Kidney (tissue), 14 donors: ENCODE measurements around the gene RBMY1A1. TPM values are rescaled to one million over a fixed set of nuclear protein-coding genes. Genes with fewer than 3 reads are reported as not detected.
"Not testable (repeated sequence)": the region's sequence is repeated elsewhere in the genome, so short reads cannot be mapped to it uniquely, and the experiment has no call there.

Source experiments
- DNase-seq, 5 donors: peaks; one replicate each; pipeline ENCODE4 v3.0.0-alpha.2; 2013 to 2020
- FAIRE-seq: peaks from 2 replicates; lab custom pipeline; 2012; peaks lifted over from hg19 to GRCh38; lab: Jason Lieb, UNC
- H3K27ac ChIP-seq, 2 donors: one replicate each; pipeline ENCODE4 v1.7.0; 2013; ENCODE audit warnings: low read depth in 2 of 2, low read length in 2 of 2, inconsistent platforms in 1 of 2
- H3K27me3 ChIP-seq: one replicate; pipeline ENCODE4 v1.7.1; 2013; ENCODE audit warnings: low read length, inconsistent platforms; ENCODE audit not compliant: control insufficient read depth, insufficient read depth
- H3K36me3 ChIP-seq, 3 donors: one replicate each; pipeline versions ENCODE4 v1.7.0 to v1.7.1; 2013; ENCODE audit warnings: low read length in 3 of 3, control low read depth in 1 of 3, inconsistent platforms in 1 of 3; ENCODE audit not compliant: insufficient read depth in 3 of 3, control insufficient read depth in 2 of 3
- H3K4me1 ChIP-seq, 3 donors: one replicate each; pipeline versions ENCODE4 v1.7.0 to v1.7.1; 2013; ENCODE audit warnings: low read length in 3 of 3, inconsistent platforms in 1 of 3, low read depth in 1 of 3; ENCODE audit not compliant: control insufficient read depth in 2 of 3, insufficient read depth in 2 of 3
- H3K4me3 ChIP-seq, 3 donors: one replicate each; pipeline versions ENCODE4 v1.7.0 to v1.8.1; 2013; ENCODE audit warnings: low read length in 3 of 3, control low read depth in 1 of 3, inconsistent platforms in 1 of 3
- H3K9ac ChIP-seq, 3 donors: one replicate each; pipeline versions ENCODE4 v1.7.0 to v1.7.1; 2013; ENCODE audit warnings: low read length in 3 of 3, control low read depth in 1 of 3, inconsistent platforms in 1 of 3
- H3K9me3 ChIP-seq, 3 donors: one replicate each; pipeline versions ENCODE4 v1.7.0 to v1.7.1; 2013; ENCODE audit warnings: low read length in 3 of 3, control low read depth in 1 of 3, inconsistent platforms in 1 of 3; ENCODE audit not compliant: control insufficient read depth in 2 of 3, insufficient read depth in 1 of 3
- CTCF ChIP-seq: IDR thresholded peaks from 3 replicates; pipeline ENCODE4 v1.5.1; 2012; ENCODE audit warnings: mild to moderate bottlenecking, moderate library complexity, borderline replicate concordance; ENCODE audit not compliant: insufficient read depth; ENCODE audit errors: extremely low read depth
- intact Hi-C: fragments of 100-400 bp; cut with DNase I; formaldehyde crosslinking; loops from one replicate; pipeline ENCODE4 v1.11.1; 2022
- polyA plus RNA-seq: library from polyadenylated mRNA; stranded (reverse); fragments of 350-450 nt; fragmentation: Illumina TruSeq; extraction: RNeasy Lipid Tissue Mini Kit (QIAGEN cat#74804); gene quantifications from one replicate; pipeline ENCODE4 v1.2.3, GENCODE V29; 2014; ENCODE audit warnings: low read depth, low replicate concordance; ENCODE audit not compliant: insufficient read depth
- total RNA-seq: library from RNA; stranded (reverse); fragmentation: NEBNext Ultra II Directional; extraction: Animal tissue kit (Norgen Biotek cat#: 25700); gene quantifications from one replicate; pipeline ENCODE4 v1.2.1, GENCODE V29; 2021
- donor health status: control.
- donor health status: control.
- donor health status: control.
- donor health status: control.
- donor health status: control.
- donor health status: DM: yes; HTN: yes; CAD: no.
- donor health status: Normal renal cell carcinoma (clear cell type).

The RBMY1A1 gene
- total and polyA plus RNA-seq, 2 donors from 2014 or later: not detected

DNA sequence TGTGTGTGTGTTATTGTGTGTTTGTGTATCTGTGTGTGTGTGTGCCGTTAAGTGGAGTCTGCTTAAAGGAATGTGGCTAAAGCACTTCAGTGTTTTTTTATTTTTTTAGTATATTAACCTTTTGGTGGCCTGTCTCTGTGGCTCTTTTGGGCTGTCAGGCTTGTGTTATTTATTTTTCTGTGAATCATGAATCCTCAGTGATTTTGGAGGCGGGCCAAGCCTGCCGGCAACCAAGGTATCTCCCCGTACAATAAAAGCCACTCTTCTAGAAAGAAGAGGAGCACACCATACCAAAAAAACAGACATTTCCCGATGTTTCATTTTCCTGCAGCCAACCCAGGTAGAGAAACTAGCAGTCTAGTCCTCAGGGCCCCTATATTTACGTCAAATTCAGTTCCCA, 57.4 kb downstream of the RBMY1A1 start:
- no peaks in the 10 kb centered on the region for H3K4me1 ChIP-seq
- H3K9ac ChIP-seq: no peak overlapping the region
- no peaks in the 10 kb centered on the region for H3K9me3 ChIP-seq
- DNase-seq (no peak), FAIRE-seq (no peak)
- intact Hi-C loops: no loop called here
- no peak overlapping the region for H3K27ac ChIP-seq
- no peaks in the 10 kb centered on the region for H3K36me3 ChIP-seq
- TF ChIP-seq CTCF: no peak
- no peaks in the 10 kb centered on the region for H3K27me3 ChIP-seq
- no peak overlapping the region for H3K4me3 ChIP-seq

DNA sequence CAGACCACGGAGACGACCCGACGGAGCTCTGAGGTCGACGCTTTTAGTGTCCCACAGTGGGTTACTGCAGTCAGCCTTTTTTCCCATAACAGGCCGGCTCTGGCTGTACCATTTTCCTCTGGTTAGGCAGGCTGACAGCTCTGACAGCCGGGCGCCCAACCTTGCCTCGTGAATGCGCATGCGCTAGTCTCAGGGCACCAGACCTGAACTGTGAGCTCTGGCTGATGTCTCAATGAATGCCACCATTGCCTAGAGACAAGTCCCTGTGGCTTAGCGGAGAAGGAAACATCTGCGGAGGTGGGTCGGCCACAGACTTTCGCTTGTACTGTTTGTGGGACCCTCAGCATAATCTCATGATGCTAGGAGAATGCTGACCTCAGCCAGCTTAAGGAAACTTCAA, 61.6 kb downstream of the RBMY1A1 start:
- H3K4me1 ChIP-seq, H3K27me3 ChIP-seq, H3K27ac ChIP-seq, H3K9me3 ChIP-seq, H3K9ac ChIP-seq, FAIRE-seq, DNase-seq, H3K36me3 ChIP-seq, intact Hi-C loops, H3K4me3 ChIP-seq: not testable (repeated sequence)

Other genes with a start within 250 kb of the RBMY1A1 start
- gene RBMY1B, start 23.5 kb upstream of the RBMY1A1 start, total RNA-seq: not detected
- gene RBMY1B, start 23.5 kb upstream of the RBMY1A1 start, polyA plus RNA-seq: not detected